GDM1 (cell line): ENCODE results near the gene ARHGEF40.

Experiments used
- DNase-seq: peaks from one replicate; lab custom pipeline; 2025; lab: John Stamatoyannopoulos, UW

The ARHGEF40 gene

GRCh38 chr14:21098076-21098891 lies 28.2 kb downstream of the ARHGEF40 start, which contains the start of gene ZNF219:
Gene ZNF219, minus strand, starts transcription at chr14:21098655. Its CDS starts 5,064 bp downstream, at chr14:21093591.
- DNase-seq = peak; percentile 23

GRCh38 chr14:21098892-21099595 lies 28.9 kb downstream of the ARHGEF40 start:
- DNase-seq = no peak

- no peak for DNase-seq
Measured at GRCh38 chr14:21099596-21099985, 29.5 kb downstream of the ARHGEF40 start.

GRCh38 chr14:21100931-21101330 lies 30.8 kb downstream of the ARHGEF40 start, which contains the start of gene TMEM253:
Gene TMEM253, plus strand, starts transcription at chr14:21101066. Its CDS starts 278 bp downstream, at chr14:21101344.
- no peak for DNase-seq

- no peak for DNase-seq
Measured at GRCh38 chr14:21101802-21102413, 31.8 kb downstream of the ARHGEF40 start.

GRCh38 chr14:21102521-21103410 lies 32.7 kb downstream of the ARHGEF40 start:
- no peak for DNase-seq

- no peak for DNase-seq
Measured at GRCh38 chr14:21103411-21103709, 33.3 kb downstream of the ARHGEF40 start.

- peak; percentile 89 for DNase-seq
Measured at GRCh38 chr14:21103710-21104447, 33.8 kb downstream of the ARHGEF40 start.

GRCh38 chr14:21104448-21105060 lies 34.5 kb downstream of the ARHGEF40 start:
- peak; percentile 44 for DNase-seq

- no peak for DNase-seq
Measured at GRCh38 chr14:21105095-21105494, 35.0 kb downstream of the ARHGEF40 start.

GRCh38 chr14:21106176-21106497 lies 36.0 kb downstream of the ARHGEF40 start:
- no peak for DNase-seq

GRCh38 chr14:21106498-21107282 lies 36.6 kb downstream of the ARHGEF40 start:
- DNase-seq = peak; percentile 61

GRCh38 chr14:21107283-21107800 lies 37.2 kb downstream of the ARHGEF40 start:
- no peak for DNase-seq

GRCh38 chr14:21108791-21109190 lies 38.7 kb downstream of the ARHGEF40 start:
- DNase-seq = no peak

GRCh38 chr14:21109377-21110138 lies 39.5 kb downstream of the ARHGEF40 start:
- DNase-seq = no peak

- DNase-seq = no peak
Measured at GRCh38 chr14:21112255-21112654, 42.2 kb downstream of the ARHGEF40 start.

- DNase-seq = no peak
Measured at GRCh38 chr14:21113369-21113768, 43.3 kb downstream of the ARHGEF40 start.

- DNase-seq = no peak
Measured at GRCh38 chr14:21118933-21119332, 48.8 kb downstream of the ARHGEF40 start.

- DNase-seq = no peak
Measured at GRCh38 chr14:21120686-21121085, 50.6 kb downstream of the ARHGEF40 start.
